Bronchial smooth muscle cell (primary cell): Measurements from ENCODE around the gene RPL3. TPM values are rescaled to one million over a fixed set of nuclear protein-coding genes. Genes with fewer than 3 reads are reported as not detected.

Experiments
- total RNA-seq: library from RNA; depleted of rRNA; stranded (reverse); fragments of >200 nt; gene quantifications from 2 replicates; pipeline ENCODE4 v1.2.1, GENCODE V29; 2014

Gene RPL3
- 3,454 and 5,569 TPM in 2 replicates for total RNA-seq

GRCh38 chr22:39319284-39320022 lies at the start of gene RPL3:
Gene RPL3 (minus strand): TSS chr22:39319623. CDS start chr22:39319597, 26 bp downstream.

GRCh38 chr22:39349967-39350726 lies 30.7 kb upstream of the RPL3 start, which contains the start of gene SYNGR1:
Gene SYNGR1 (plus strand): TSS chr22:39349991. CDS start chr22:39350011, 20 bp downstream.

Other genes starting within 250 kb of the RPL3 start
- gene APOBEC3G, start 242.3 kb downstream of the RPL3 start, total RNA-seq: 11.7 and 21.6 TPM in 2 replicates
- 0.34 and 0.63 TPM in 2 replicates for gene APOBEC3H, start 222.4 kb downstream of the RPL3 start, total RNA-seq
- gene CBX7, start 166.9 kb downstream of the RPL3 start, total RNA-seq: 5.8 and 6.2 TPM in 2 replicates
- gene PDGFB, start 74.6 kb downstream of the RPL3 start, total RNA-seq: 0.16 and 0.43 TPM in 2 replicates
- gene SYNGR1, start 30.4 kb upstream of the RPL3 start, total RNA-seq: 5.4 and 10.0 TPM in 2 replicates
- 14.0 and 18.7 TPM in 2 replicates for gene TAB1, start 80.2 kb upstream of the RPL3 start, total RNA-seq
- under 0.01 TPM in 1 of 2 replicates, not detected in the other for gene MGAT3, start 137.4 kb upstream of the RPL3 start, total RNA-seq
- gene MIEF1, start 182.7 kb upstream of the RPL3 start, total RNA-seq: 12.1 and 13.9 TPM in 2 replicates
- gene ATF4, start 200.9 kb upstream of the RPL3 start, total RNA-seq: 141 and 225 TPM in 2 replicates
- gene RPS19BP1, start 213.1 kb upstream of the RPL3 start, total RNA-seq: 25.2 and 40.8 TPM in 2 replicates